ENCODE measurements around the gene DGCR8. TPM values are rescaled to one million over a fixed set of nuclear protein-coding genes. Genes with fewer than 3 reads are reported as not detected.
A peak's percentile ranks its signal among the peaks of the same experiment; 100 is the strongest.

Gene DGCR8

GRCh38 chr22:20160041-20160440 lies 80.0 kb downstream of the DGCR8 start:
- H2BK5ac ChIP-seq (ENCODE audit: low read length): no peak overlapping the region
- no peak overlapping the region for H3K56ac ChIP-seq (ENCODE audit: low read length)
- no peak overlapping the region for H4K5ac ChIP-seq (ENCODE audit: low read length)
- no peaks in the 10 kb centered on the region for H3K27me3 ChIP-seq (ENCODE audit: insufficient read depth, low read length, poor library complexity)
- H2AK5ac ChIP-seq (ENCODE audit: low read length): no peak overlapping the region
- no peak overlapping the region for H4K8ac ChIP-seq (ENCODE audit: low read depth, low read length)
- no peaks in the 10 kb centered on the region for H3K79me2 ChIP-seq (ENCODE audit: control insufficient read depth, insufficient read depth, low read length)
- no peaks in the 10 kb centered on the region for H3K4me1 ChIP-seq (ENCODE audit: control insufficient read depth, low read depth, low read length)
- no peak overlapping the region for H3K4ac ChIP-seq (ENCODE audit: low read depth, low read length)
- H3K4me3 ChIP-seq (ENCODE audit: low read length): no peak overlapping the region
- no peaks in the 10 kb centered on the region for H3K79me1 ChIP-seq (ENCODE audit: low read length)
- H3K4me2 ChIP-seq (ENCODE audit: low read length): no peak overlapping the region
- H3K23ac ChIP-seq (ENCODE audit: low read length): no peak overlapping the region
- no peak overlapping the region for H2BK15ac ChIP-seq (replicated peaks; ENCODE audit: low read depth)
- H3K27ac ChIP-seq (ENCODE audit: low read depth, low read length): no peak overlapping the region
- H3K9ac ChIP-seq (ENCODE audit: low read length): no peak overlapping the region
- DNase-seq: no peak
- no peaks in the 10 kb centered on the region for H3K36me3 ChIP-seq (ENCODE audit: control insufficient read depth, insufficient read depth, low read length)
- no peak overlapping the region for H2BK120ac ChIP-seq (ENCODE audit: low read depth, low read length)
- no CpG with 5 or more reads among the region's 10 CpGs for WGBS (ENCODE audit: extremely low coverage, insufficient coverage, low lambda C conversion rate)
- no peak overlapping the region for H3K18ac ChIP-seq (ENCODE audit: low read length)

Small RNA genes lying within 50 kb of the gene (small RNA-seq; reads per million reads assigned to genes)
- gene MIR185 (ENCODE audit: insufficient read depth) (34.4 reads per million, percentile 93 among the genes with 10 or more reads in this experiment), gene MIR6816 (ENCODE audit: insufficient read depth) (0.54 reads per million), gene RF00017 (ENCODE audit: insufficient read depth) (not detected), gene RF00599 (ENCODE audit: insufficient read depth) (not detected)

Data from mesendoderm (in vitro differentiated cells).